Parathyroid adenoma (tissue), 2 donors: ENCODE results near the gene TOP1.

Experiments
- H2AFZ ChIP-seq: fragments of 300-600 bp; sonication (generic); one replicate; pipeline ENCODE4 v1.7.0; 2017; ENCODE audit warnings: antibody characterized with exemption, mild to moderate bottlenecking
- H3K27ac ChIP-seq: fragments of 300-600 bp; sonication (generic); one replicate; pipeline ENCODE4 v1.7.0; 2017
- H3K27me3 ChIP-seq: fragments of 300-600 bp; sonication (generic); one replicate; pipeline ENCODE4 v1.7.0; 2017; ENCODE audit warnings: low read length; ENCODE audit not compliant: control insufficient read depth, insufficient read depth
- H3K36me3 ChIP-seq: fragments of 300-600 bp; sonication (generic); one replicate; pipeline ENCODE4 v1.7.0; 2017; ENCODE audit warnings: low read length; ENCODE audit not compliant: control insufficient read depth, insufficient read depth
- H3K4me1 ChIP-seq: fragments of 300-600 bp; sonication (generic); one replicate; pipeline ENCODE4 v1.7.0; 2017; ENCODE audit warnings: control low read depth
- H3K4me2 ChIP-seq: fragments of 300-600 bp; sonication (generic); one replicate; pipeline ENCODE4 v1.7.0; 2017; ENCODE audit warnings: low read length
- H3K4me3 ChIP-seq: fragments of 300-600 bp; sonication (generic); one replicate; pipeline ENCODE4 v1.7.0; 2017; ENCODE audit warnings: low read depth, low read length
- H3K79me2 ChIP-seq: fragments of 300-600 bp; sonication (generic); one replicate; pipeline ENCODE4 v1.7.0; 2017; ENCODE audit warnings: control low read depth
- H3K9ac ChIP-seq: fragments of 300-600 bp; sonication (generic); one replicate; pipeline ENCODE4 v1.7.0; 2017; ENCODE audit warnings: mild to moderate bottlenecking
- H3K9me3 ChIP-seq: fragments of 300-600 bp; sonication (generic); one replicate; pipeline ENCODE4 v1.7.0; 2017; ENCODE audit warnings: low read length; ENCODE audit not compliant: control insufficient read depth
- TF ChIP-seq, protein P1 (sequence below): fragments of 300-600 bp; sonication (generic); IDR thresholded peaks from one replicate; pipeline ENCODE4 v1.7.0; 2017; ENCODE audit warnings: antibody characterized with exemption, mild to moderate bottlenecking
- donor health status: primary hyperparathyroidism.

The TOP1 gene

DNA sequence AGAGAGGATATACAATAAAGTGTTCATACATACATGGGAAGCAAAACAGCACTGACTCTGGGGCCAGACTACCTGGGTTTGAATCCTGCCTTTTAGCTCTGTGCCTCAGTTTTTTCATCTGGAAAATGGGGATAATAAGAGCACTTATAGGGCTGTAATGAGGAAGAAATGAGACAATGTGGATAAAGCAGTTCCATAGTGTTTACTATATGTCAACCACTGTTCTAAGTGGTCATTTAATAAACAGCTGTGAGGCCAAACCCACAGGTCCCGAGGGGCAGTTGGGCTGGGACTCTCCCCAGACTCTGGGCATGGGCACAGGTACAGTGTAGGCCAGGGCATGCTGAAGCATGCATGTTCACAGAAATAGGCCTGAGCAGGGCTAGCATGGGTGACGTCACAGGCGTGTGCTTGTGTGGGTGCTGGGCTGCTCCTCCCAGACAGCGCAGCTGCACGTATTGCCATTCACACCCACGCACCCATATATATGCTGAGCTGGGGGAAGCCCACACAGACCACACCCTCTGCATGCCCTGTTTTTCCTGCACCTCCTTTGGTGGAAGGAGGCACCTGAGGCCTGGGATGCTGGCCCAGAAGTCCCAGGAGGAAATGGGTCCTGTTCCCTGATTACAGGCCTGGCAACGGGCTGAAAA is 105.2 kb downstream of the TOP1 start:
- no peak overlapping the region for H3K9ac ChIP-seq
- H2AFZ ChIP-seq = no peak overlapping the region
- H3K27me3 ChIP-seq = no peaks in the 10 kb centered on the region
- H3K4me2 ChIP-seq = no peak overlapping the region
- H3K4me1 ChIP-seq = no peaks in the 10 kb centered on the region
- H3K79me2 ChIP-seq = peaks cover 4% of the 10 kb centered on the region
- no peak overlapping the region for H3K27ac ChIP-seq
- H3K9me3 ChIP-seq = no peaks in the 10 kb centered on the region
- no peaks in the 10 kb centered on the region for H3K36me3 ChIP-seq
- TF ChIP-seq, protein P1, sequence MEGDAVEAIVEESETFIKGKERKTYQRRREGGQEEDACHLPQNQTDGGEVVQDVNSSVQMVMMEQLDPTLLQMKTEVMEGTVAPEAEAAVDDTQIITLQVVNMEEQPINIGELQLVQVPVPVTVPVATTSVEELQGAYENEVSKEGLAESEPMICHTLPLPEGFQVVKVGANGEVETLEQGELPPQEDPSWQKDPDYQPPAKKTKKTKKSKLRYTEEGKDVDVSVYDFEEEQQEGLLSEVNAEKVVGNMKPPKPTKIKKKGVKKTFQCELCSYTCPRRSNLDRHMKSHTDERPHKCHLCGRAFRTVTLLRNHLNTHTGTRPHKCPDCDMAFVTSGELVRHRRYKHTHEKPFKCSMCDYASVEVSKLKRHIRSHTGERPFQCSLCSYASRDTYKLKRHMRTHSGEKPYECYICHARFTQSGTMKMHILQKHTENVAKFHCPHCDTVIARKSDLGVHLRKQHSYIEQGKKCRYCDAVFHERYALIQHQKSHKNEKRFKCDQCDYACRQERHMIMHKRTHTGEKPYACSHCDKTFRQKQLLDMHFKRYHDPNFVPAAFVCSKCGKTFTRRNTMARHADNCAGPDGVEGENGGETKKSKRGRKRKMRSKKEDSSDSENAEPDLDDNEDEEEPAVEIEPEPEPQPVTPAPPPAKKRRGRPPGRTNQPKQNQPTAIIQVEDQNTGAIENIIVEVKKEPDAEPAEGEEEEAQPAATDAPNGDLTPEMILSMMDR = no peak
- no peak overlapping the region for H3K4me3 ChIP-seq

DNA sequence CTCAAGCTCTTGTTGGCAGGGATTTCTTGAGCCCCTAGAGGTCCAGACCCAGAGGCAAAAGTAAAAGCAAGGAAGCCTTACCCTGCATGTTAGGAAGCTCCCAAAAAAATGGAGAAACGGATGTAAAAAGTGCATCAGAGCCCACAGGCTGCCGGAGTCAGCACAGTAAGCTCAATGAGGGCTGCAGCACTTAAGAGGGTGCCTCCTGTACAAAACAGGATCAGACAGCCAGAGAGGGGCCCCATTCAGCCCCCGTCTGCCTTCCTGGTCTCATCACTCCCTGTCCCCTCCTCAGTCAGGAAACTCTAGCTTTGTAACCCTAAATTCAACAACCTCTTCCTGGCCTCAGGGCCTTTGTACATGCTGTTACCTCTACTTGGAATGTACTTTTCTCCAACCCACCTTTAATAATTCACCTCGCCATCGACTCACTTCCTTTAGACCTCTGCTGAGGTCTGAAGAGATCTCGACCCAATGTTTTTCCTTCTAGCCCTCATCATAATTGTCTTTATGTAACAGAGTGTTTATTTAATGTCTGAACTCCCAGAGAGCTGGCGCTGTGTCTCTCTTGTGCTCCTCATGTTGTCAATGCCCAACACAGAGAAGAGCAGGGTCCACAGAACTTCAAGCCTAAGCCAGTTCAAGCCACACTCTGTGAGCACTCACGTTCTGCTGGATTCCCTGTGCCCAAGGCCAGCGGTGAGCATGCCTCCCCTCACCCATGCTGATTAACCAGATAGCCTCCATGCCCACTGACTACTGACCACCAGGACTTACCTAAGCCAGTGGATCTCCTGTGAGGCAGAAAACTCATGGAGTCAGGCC is 106.0 kb downstream of the TOP1 start:
- no peak overlapping the region for H2AFZ ChIP-seq
- TF ChIP-seq, protein P1 = no peak
- no peak overlapping the region for H3K9ac ChIP-seq

DNA sequence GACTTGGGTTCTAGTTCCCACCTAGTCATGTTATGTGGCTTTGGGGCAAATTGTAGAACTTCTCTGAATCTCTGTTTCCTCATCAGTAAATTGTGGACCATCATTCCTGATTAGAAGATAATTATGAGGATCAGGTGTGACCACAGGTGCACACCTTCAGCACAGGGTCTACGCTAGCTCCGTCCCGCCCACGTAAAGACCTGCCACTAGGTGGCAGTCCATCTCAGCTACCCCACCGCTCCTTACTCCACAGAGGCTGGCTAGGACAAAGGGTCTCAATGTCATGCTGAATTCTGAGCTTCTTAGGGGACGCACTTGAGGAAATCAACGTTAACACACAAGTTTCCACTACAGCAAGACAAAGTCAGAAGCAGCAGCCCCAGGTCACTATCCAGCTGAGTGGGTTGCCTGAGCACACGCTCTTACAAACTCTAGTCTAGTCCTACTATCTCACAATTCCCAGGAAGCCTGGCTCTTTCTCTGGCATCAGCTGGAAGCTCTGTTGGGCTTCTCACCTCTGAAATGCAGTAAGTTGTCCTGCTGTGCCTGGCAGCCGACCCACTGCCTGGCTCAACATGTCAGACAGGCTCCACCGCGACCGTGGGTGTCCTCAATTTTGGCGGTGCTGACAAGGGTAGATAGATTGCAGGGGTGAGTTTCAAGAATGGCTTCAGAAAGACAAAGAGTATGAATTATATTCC is 106.7 kb downstream of the TOP1 start:
- TF ChIP-seq, protein P1 = peak; percentile 86
- no peaks in the 10 kb centered on the region for H3K36me3 ChIP-seq
- H3K9me3 ChIP-seq = no peaks in the 10 kb centered on the region
- no peak overlapping the region for H3K4me3 ChIP-seq
- no peak overlapping the region for H3K4me2 ChIP-seq
- no peaks in the 10 kb centered on the region for H3K27me3 ChIP-seq
- no peak overlapping the region for H3K9ac ChIP-seq
- peaks cover 14% of the 10 kb centered on the region for H3K79me2 ChIP-seq
- H2AFZ ChIP-seq = no peak overlapping the region
- H3K4me1 ChIP-seq = peaks cover 5% of the 10 kb centered on the region
- no peak overlapping the region for H3K27ac ChIP-seq

More for the DNA sequence above, 106.0 kb downstream of the TOP1 start:
- no peaks in the 10 kb centered on the region for H3K9me3 ChIP-seq
- peaks cover 5% of the 10 kb centered on the region for H3K4me1 ChIP-seq
- H3K27ac ChIP-seq = no peak overlapping the region
- H3K79me2 ChIP-seq = peaks cover 11% of the 10 kb centered on the region
- H3K4me2 ChIP-seq = no peak overlapping the region
- no peaks in the 10 kb centered on the region for H3K36me3 ChIP-seq
- no peaks in the 10 kb centered on the region for H3K27me3 ChIP-seq
- H3K4me3 ChIP-seq = no peak overlapping the region

DNA sequence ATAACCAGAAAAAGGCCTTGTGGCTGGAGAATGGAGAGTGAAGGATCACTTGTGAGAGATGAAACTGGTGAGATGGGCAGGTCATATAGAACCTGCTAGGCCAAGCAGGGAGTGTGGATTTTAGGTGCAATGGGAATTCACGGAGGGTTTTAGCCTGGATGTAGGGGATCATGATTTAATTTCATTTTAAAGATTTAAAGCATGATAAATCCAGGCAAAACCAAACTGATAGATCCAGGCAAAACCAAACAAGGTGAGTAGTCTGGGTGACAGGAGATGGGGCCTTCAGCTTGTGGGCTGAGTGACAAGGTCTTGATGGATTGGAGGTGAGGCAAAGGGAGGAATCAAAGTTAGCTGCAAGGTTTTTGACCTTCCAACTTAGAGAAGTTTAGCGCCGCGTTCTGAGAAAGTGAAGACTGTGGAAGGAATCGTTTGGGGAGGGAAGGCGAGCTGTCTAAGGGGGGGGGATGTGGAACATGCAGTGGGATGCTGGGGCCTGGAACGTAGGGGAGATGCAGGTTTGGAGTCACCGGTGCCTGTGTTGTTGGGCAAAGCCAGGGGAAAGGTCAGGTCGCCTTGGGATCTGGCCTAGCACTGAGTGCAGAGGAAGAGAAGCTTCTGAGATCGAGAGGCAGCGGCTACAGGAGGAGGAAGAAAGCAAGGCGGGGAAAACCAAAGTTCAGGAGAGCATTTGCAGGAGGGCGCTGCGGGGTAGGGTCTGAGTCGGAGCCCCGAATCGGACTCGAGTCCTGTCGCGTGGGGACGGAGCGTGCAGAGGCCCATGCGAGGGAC is 107.5 kb downstream of the TOP1 start:
- H3K9ac ChIP-seq = no peak overlapping the region
- peaks cover 16% of the 10 kb centered on the region for H3K79me2 ChIP-seq
- TF ChIP-seq, protein P1 = no peak
- H3K4me2 ChIP-seq = peak overlapping the region; percentile 85
- H2AFZ ChIP-seq = peak overlapping the region; percentile 92
- H3K27ac ChIP-seq = peak overlapping the region; percentile 86
- peak overlapping the region; percentile 53 for H3K4me3 ChIP-seq
- H3K36me3 ChIP-seq = no peaks in the 10 kb centered on the region
- H3K9me3 ChIP-seq = no peaks in the 10 kb centered on the region
- no peaks in the 10 kb centered on the region for H3K27me3 ChIP-seq
- peaks cover 8% of the 10 kb centered on the region for H3K4me1 ChIP-seq
